Stimulated activated CD4-positive, alpha-beta T cell treated with anti-CD3 and anti-CD28 coated beads, Interleukin-4, amount 100 ng/mL, for 24 hours (primary cell): ENCODE results near the gene PLD2.

Source experiments
- DNase-seq: peaks from one replicate; pipeline ENCODE4 v3.0.0-alpha.2; 2020

The PLD2 gene, protein sequence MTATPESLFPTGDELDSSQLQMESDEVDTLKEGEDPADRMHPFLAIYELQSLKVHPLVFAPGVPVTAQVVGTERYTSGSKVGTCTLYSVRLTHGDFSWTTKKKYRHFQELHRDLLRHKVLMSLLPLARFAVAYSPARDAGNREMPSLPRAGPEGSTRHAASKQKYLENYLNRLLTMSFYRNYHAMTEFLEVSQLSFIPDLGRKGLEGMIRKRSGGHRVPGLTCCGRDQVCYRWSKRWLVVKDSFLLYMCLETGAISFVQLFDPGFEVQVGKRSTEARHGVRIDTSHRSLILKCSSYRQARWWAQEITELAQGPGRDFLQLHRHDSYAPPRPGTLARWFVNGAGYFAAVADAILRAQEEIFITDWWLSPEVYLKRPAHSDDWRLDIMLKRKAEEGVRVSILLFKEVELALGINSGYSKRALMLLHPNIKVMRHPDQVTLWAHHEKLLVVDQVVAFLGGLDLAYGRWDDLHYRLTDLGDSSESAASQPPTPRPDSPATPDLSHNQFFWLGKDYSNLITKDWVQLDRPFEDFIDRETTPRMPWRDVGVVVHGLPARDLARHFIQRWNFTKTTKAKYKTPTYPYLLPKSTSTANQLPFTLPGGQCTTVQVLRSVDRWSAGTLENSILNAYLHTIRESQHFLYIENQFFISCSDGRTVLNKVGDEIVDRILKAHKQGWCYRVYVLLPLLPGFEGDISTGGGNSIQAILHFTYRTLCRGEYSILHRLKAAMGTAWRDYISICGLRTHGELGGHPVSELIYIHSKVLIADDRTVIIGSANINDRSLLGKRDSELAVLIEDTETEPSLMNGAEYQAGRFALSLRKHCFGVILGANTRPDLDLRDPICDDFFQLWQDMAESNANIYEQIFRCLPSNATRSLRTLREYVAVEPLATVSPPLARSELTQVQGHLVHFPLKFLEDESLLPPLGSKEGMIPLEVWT

DNA sequence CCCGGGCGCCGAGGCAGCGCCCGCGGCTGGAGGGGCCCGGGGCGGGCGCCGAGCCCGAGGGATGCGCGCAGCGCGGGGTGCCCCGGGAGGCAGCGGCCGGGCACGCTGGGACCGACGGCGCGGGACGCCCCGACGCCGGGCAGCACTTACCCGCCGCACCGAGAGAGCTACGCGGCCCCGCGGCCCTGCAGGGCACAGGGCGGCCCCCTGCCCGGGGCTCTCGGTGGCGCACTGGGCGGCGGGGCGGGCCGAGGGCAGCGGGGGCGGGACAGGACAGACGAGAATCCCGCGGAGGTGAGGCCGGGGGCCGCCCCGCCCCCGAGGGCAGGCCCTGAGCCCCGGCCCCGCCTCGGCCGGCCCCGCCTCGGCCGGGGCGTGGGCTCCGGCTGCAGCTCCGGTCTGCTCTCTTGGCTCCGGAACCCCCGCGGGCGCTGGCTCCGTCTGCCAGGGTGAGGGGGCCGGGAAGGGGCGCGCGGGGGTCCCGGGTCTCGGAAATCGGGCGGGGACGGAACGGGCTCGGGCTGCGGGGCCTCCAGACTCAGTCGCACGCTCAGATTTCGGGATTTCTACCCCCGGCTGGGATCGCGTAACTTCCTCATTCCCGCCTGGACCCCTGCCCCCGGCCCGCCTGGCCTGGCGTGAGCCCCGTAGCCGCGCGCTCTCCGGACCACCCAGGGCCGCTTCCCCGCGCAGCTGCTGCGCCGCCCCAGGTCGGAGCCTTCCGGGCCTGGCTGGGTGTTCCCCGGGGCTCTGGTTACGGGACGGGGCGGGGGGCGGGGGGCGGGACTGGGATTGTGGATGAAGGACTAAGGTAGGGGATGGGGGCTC lies at the start of gene PLD2:
Gene PLD2, plus strand, starts transcription at position 376 of the 828 bp plus-strand sequence. CDS start 621 bp downstream, outside the sequence.
- peak; percentile 86 for DNase-seq

DNA sequence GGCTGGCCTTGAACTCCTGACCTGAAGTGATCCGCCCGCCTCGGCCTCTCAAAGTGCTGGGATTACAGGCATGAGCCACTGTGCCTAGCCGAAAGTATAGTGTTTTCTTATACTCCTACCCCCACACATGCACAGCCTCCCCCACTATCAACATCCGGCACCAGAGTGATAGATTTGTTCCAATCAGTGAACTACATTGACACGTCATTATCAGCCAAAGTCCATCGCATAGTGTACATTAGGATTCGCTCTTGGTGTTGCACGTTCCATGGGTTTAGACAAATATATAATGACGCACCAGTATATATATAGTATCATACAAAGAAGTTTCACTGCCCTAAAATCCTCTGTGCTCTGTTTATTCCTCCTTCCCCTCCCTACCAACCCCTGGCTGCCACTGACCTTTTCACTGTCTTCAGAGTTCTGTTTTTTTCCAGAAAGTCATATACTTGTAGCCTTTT lies 47.1 kb upstream of the PLD2 start:
- DNase-seq, result no peak

- no peak for DNase-seq
These were observed 42.4 kb upstream of the PLD2 start for GRCh38 chr17:4764595-4764994.

- no peak for DNase-seq
These were observed 40.8 kb upstream of the PLD2 start for GRCh38 chr17:4766201-4766600.

GRCh38 chr17:4766723-4767122 lies 40.2 kb upstream of the PLD2 start:
- DNase-seq, result no peak

- no peak for DNase-seq
These were observed 38.7 kb upstream of the PLD2 start for GRCh38 chr17:4768298-4768697.

DNA sequence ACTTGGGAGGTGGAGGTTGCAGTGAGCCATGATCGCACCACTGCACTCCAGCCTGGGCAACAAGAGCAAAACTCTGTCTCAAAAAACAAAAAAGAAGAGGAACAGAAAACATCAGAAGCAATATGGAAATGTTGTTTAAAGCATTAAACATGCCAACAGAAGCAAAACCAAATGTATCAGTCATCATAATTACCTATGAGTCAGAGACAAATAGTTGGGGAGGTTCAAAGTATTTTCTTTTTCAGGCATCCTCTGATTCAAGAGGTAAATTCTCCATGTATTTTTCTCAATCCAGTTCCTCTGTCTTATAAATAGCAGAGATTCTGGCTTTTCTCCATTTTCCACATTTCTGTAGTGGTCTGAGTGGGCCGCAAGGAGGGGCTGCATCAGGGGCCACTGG lies 37.3 kb upstream of the PLD2 start:
- DNase-seq, result no peak

DNA sequence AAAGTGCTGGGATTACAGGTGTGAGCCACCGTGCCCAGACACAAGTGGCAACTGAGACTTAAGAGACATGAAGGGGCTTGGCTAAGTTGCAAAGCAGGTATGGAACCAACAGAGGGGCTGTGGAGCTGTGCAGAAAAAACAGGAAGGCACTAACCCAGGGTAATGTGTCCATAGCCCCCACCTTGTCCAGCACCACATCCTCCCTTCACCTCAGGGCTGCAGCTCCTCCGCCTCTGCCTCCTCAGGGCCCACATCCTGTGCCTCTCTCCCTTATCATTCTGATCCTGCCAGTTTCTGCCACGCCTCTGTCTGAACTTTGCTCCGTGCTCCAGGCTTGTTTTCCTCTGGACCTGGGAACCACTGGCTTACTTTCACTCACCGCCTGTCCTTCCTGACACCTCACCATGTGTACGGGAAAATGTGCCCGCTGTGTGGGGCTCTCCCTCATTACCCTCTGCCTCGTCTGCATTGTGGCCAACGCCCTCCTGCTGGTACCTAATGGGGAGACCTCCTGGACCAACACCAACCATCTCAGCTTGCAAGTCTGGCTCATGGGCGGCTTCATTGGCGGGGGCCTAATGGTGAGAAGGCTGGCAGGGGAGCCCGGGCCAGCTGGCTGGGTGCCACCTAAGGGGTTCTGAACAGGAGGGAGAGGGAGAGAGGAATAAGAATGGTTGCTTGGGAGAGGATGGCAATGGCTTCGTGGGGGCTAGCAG lies 35.3 kb upstream of the PLD2 start, which contains the start of gene TM4SF5:
Gene TM4SF5, plus strand, starts transcription at position 368 of the 716 bp plus-strand sequence. Its CDS starts 37 bp downstream, at position 405.
- DNase-seq, result no peak

GRCh38 chr17:4772235-4772613 lies 34.7 kb upstream of the PLD2 start:
- DNase-seq, result no peak

GRCh38 chr17:4777969-4778760 lies 28.8 kb upstream of the PLD2 start:
- no peak for DNase-seq

DNA sequence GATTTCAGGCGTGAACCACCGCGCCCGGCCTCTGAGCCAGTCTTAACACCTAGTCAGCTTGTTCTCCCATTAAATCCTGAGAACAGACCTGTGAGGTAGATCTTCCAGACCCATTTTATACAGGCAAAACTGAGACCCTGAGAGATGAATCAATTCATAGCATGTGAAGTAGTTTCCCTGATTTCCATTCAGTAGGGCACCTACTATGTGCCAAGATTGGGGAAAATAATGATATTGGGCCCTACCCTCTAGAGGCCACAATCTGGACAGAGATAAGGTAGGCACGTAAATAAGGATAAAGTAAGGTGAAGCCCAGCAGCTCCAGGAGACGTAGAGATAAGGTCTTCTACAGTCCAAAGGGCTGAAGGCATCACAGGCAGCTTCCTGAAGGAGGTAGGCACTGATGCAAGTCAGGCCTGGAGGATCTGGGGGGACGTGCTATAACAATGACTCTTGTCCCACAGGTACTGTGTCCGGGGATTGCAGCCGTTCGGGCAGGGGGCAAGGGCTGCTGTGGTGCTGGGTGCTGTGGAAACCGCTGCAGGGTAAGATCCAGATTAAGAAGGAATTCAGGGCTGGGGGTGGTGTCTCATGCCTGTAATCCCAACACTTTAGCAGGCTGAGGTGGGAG lies 26.5 kb upstream of the PLD2 start:
- no peak for DNase-seq

DNA sequence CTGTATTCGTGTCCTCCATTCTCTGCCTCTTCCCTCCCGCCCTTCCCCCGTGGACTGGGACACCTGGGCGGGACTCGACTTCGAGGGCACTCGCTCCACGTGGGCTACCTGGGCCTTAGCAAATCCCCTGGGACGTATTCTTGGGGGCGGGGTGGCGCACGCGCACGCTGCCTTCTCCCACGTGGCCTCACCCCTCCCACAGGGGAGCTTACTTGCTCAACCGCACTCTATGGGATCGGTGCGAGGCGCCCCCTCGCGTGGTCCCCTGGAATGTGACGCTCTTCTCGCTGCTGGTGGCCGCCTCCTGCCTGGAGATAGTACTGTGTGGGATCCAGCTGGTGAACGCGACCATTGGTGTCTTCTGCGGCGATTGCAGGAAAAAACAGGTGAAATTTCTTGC lies 24.3 kb upstream of the PLD2 start:
- DNase-seq, result no peak

GRCh38 chr17:4785311-4786105 lies 21.4 kb upstream of the PLD2 start:
- DNase-seq, result no peak

DNA sequence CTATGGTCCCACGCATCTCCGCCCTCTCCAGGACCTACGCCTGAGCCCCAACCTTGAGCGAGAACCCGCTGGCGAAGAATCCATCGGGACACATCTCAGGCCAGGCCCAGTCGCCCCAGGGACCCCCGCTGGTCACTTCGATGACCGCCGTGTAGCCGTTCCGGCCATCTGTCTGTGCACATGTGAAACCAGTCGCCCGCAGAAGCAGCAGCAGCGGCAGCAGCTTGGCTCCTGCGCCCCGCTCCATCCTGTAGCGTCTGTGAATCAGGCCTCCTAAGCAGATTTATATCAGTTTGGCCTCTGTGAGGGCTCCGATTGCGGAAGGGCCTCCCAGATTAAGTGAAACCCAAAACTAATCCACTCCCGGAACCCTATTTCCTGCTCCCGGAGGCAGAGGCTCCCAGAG lies 20.8 kb upstream of the PLD2 start, which contains the start of gene VMO1:
Gene VMO1, minus strand, starts transcription at position 259 of the 406 bp plus-strand sequence. Its CDS starts 12 bp downstream, at position 247.
- no peak for DNase-seq

DNA sequence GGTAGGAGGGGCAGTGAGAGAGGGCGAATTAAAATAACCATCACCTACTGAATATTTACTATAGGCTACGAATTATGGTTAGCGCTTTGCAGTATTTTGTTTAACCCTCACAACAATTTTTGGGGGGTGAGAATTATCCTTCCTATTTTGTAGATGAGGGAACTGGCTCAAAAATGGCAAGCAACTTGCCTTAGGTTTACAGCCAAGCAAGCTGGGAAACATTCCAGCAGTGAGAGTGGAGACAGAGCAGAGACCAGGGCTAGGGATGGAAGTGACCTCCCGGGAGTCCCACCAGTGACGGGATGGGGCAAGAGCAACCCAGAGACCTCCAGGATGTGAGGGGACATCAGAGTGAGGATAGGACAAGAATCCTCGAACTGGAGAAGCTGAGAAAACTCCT lies 20.4 kb upstream of the PLD2 start:
- DNase-seq, result no peak

DNA sequence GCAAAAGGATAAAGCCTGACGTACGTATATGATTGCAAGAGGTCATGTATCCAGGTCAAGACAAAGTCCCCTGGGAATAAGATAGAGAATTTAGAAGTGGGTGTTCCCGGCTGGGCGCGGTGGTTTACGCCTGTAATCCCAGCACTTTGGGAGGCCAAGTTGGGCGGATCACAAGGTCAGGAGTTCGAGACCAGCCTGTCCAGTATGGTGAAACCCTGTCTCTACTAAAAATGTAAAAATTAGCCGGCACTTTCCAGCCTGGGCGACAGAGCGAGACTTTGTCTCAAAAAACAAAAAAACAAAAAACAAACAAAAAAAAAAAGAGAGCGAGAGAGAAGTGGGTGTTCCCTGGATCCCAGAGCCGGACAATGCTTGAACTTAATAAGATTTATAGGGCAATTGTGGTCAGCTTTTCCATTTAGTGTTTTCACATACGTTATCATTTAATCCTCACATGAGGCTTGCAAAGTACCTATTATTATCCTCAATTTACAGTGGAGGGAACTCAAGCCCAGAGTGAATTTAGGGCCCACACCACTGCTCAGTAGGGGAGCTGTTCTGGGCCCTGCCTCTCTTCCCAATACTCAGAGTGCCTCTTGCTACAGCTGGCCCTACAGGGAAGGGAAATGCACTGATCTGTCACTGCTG lies 18.7 kb upstream of the PLD2 start:
- no peak for DNase-seq

- no peak for DNase-seq
These were observed 17.9 kb upstream of the PLD2 start, which contains the start of gene GLTPD2 for GRCh38 chr17:4788807-4789700. Gene GLTPD2 (plus strand): TSS chr17:4788964. CDS start chr17:4789012, 48 bp downstream.

- no peak for DNase-seq
These were observed 17.3 kb upstream of the PLD2 start for GRCh38 chr17:4789701-4789950.
